ENCODE data around the gene CARD11. TPM values are rescaled to one million over a fixed set of nuclear protein-coding genes. Genes with fewer than 3 reads are reported as not detected.

The CARD11 gene
- total RNA-seq, 1 donor from 2014 or later, result 0.32 TPM

- intact Hi-C loops (cut with DNase I), result loop anchor here (10.0 kb wide), 2 partner anchors 285 to 1025 kb away; no protein-coding TSS in a partner anchor
- no peak for DNase-seq (ENCODE audit: low spot score)
Observed at GRCh38 chr7:2869981-2870380, 173.7 kb downstream of the CARD11 start.

GRCh38 chr7:2866601-2867000, 177.1 kb downstream of the CARD11 start:
- intact Hi-C loops (cut with DNase I), result loop anchor here (10.0 kb wide), 2 partner anchors 288 to 1028 kb away; no protein-coding TSS in a partner anchor
- DNase-seq (ENCODE audit: low spot score), result no peak

GRCh38 chr7:2864999-2865670, 178.5 kb downstream of the CARD11 start:
- intact Hi-C loops (cut with DNase I), result loop anchor here (10.0 kb wide), 2 partner anchors 290 to 1030 kb away; no protein-coding TSS in a partner anchor
- DNase-seq (ENCODE audit: low spot score), result no peak

DNA sequence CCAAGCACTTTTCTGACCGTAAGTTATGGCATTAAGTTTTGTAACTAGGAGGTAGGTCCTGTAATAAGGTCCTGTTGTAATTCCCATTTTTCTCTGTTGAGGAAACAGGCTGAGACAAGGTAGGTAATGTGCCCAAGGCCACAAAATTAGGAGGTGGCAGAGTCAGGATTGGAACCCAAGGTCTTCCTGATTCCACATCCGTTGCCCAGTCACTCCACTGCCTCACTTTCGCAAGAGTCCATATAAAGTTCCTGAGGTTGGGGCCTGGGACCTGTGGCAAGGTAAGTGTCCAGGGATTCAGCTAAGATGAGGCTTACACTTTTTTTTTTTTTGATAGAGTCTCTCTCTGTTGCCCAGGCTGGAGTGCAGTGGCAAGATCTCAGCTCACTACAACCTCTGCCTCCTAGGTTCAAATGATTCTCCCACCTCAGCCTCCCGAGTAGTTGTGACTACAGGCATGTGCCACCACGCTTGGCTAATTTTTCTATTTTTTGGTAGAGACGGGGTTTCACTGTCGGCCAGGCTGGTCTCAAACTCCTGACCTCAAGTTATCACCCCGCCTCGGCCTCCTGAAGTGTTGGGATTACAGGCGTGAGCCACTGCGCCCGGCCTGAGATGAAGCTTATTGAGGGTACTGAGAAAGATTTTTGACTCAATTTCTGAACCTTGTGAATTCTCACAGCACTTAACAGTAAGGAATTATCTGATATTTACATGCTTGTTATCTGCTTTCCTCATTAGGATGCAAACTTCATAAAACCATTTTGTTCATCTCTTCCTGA, 179.3 kb downstream of the CARD11 start:
- intact Hi-C loops (cut with DNase I), result loop anchor here (10.0 kb wide), 2 partner anchors 290 to 1030 kb away; no protein-coding TSS in a partner anchor

DNA sequence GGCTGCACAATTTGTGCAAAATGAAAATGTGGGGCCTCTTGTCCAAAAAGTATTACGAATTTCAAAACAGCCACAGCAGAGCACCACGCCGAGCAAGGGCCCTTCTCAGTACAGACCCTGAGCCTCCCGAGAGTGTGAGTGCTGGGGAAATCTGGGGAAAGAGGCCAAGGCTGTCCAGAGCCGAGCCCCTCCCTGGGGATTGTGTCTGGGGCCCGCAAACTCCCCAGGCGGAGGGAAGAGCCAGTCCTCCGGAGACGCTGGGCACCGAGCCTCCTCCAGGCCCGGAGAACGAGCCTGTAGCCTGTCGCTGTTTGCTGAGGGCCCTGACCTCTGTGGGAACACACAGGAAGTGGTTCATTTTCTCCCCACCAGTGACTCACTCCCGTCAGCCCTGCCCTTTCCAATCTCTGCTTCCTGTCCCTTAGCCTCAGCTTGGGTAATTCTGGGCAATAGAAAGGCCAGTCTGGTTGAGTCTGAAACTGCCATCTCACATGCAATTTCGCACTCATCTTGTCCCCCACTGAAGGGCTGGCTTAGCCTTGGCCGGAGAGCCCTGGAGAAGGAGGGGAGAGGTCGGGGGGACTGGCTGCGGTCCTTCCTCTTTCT, 180.1 kb downstream of the CARD11 start:
- intact Hi-C loops (cut with DNase I), result loop anchor here (10.0 kb wide), 2 partner anchors 291 to 1031 kb away; no protein-coding TSS in a partner anchor
- peak; percentile 86 for DNase-seq (ENCODE audit: low spot score)

More for the DNA sequence above, 179.3 kb downstream of the CARD11 start:
- no peak for DNase-seq (ENCODE audit: low spot score)

GRCh38 chr7:2862831-2863361, 180.8 kb downstream of the CARD11 start:
- no peak for DNase-seq (ENCODE audit: low spot score)
- intact Hi-C loops (cut with DNase I), result loop anchor here (10.0 kb wide), 2 partner anchors 292 to 1032 kb away; no protein-coding TSS in a partner anchor

- DNase-seq (ENCODE audit: low spot score), result no peak
- intact Hi-C loops (cut with DNase I), result loop anchor here (10.0 kb wide), 2 partner anchors 293 to 1033 kb away; no protein-coding TSS in a partner anchor
Observed at GRCh38 chr7:2861509-2861908, 182.2 kb downstream of the CARD11 start.

- DNase-seq (ENCODE audit: low spot score), result no peak
- intact Hi-C loops (cut with DNase I), result loop anchor here (10.0 kb wide), 2 partner anchors 294 to 1034 kb away; no protein-coding TSS in a partner anchor
Observed at GRCh38 chr7:2860627-2861133, 183.0 kb downstream of the CARD11 start.

- intact Hi-C loops (cut with DNase I), result loop anchor here (10.0 kb wide), 2 partner anchors 295 to 1035 kb away; no protein-coding TSS in a partner anchor
- no peak for DNase-seq (ENCODE audit: low spot score)
Observed at GRCh38 chr7:2859952-2860351, 183.7 kb downstream of the CARD11 start.

GRCh38 chr7:2858621-2859020, 185.0 kb downstream of the CARD11 start:
- intact Hi-C loops (cut with DNase I), result no loop called here
- no peak for DNase-seq (ENCODE audit: low spot score)

- intact Hi-C loops (cut with DNase I), result no loop called here
- no peak for DNase-seq (ENCODE audit: low spot score)
Observed at GRCh38 chr7:2856388-2857169, 187.1 kb downstream of the CARD11 start.

Other genes starting within 250 kb of the CARD11 start
- gene GNA12, start 199.6 kb downstream of the CARD11 start, total RNA-seq, result 33.7 TPM